ENCODE data around the gene RARB. TPM values are rescaled to one million over a fixed set of nuclear protein-coding genes. Genes with fewer than 3 reads are reported as not detected.

The RARB gene
- total RNA-seq (2011; cell fraction: chromatin; rRNA removed; ENCODE audit: low replicate concordance) = 0.39 and 1.2 TPM in 2 replicates
- total RNA-seq (2011; cell fraction: nucleolus; rRNA removed) = 0.13 and 0.67 TPM in 2 replicates
- total RNA-seq (2011; cell fraction: nucleoplasm; rRNA removed) = 0.22 and 0.23 TPM in 2 replicates
- 0.12 and 0.18 TPM in 2 replicates for total RNA-seq (2014; rRNA removed)
- total RNA-seq (2014; rRNA removed; fragmentation: Illumina TruSeq; extraction: Trizol) = 0.26 and 0.29 TPM in 2 replicates
- 0.40 and 0.72 TPM in 2 replicates for total RNA-seq (2015; rRNA removed; fragmentation: Illumina TruSeq; extraction: Trizol)
- 0.16 and 0.29 TPM in 2 replicates for total RNA-seq (2021)
- polyA plus RNA-seq (2011; rRNA removed) = 1.3 TPM in 1 of 2 replicates, not detected in the other
- polyA plus RNA-seq (2011; cell fraction: cytosol; rRNA removed) = 0.03 and 1.2 TPM in 2 replicates
- polyA plus RNA-seq (2011; cell fraction: nucleus; rRNA removed) = 1.5 TPM in 1 of 2 replicates, not detected in the other
- 0.33 and 0.69 TPM in 2 replicates for polyA plus RNA-seq (2012)
- 0.25 and 0.28 TPM in 2 replicates for polyA plus RNA-seq (2014; fragmentation: Illumina TruSeq; extraction: Trizol)
- polyA plus RNA-seq (2014; fragmentation: Nextera tagmentation; extraction: Ambion mirVana) = under 1 TPM; 0.25 to 0.27 TPM
- 0.15 and 0.18 TPM in 2 replicates for polyA plus RNA-seq (2014; rRNA removed)
- 2.7 TPM in 1 of 2 replicates, not detected in the other for polyA minus RNA-seq (2011; rRNA and poly(A)+ RNA removed)
- 0.95 TPM in 1 of 2 replicates, not detected in the other for polyA minus RNA-seq (2011; cell fraction: cytosol; rRNA and poly(A)+ RNA removed)
- 3.0 TPM in 1 of 2 replicates, not detected in the other for polyA minus RNA-seq (2011; cell fraction: nucleus; rRNA and poly(A)+ RNA removed)
- percentile 26 among the genes with signal in this experiment for Bru-seq, nascent RNA
- BruChase-seq, experiment 1, labeled RNA remaining after a 2-hour chase = percentile 17 among the genes with signal in this experiment
- percentile 16 among the genes with signal in this experiment for BruChase-seq, experiment 2, labeled RNA remaining after a 6-hour chase
- long read RNA-seq, experiment 1 = 0 reads
- long read RNA-seq, experiment 2 = 0 reads
- long read RNA-seq, experiment 3 = 0 reads

DNA sequence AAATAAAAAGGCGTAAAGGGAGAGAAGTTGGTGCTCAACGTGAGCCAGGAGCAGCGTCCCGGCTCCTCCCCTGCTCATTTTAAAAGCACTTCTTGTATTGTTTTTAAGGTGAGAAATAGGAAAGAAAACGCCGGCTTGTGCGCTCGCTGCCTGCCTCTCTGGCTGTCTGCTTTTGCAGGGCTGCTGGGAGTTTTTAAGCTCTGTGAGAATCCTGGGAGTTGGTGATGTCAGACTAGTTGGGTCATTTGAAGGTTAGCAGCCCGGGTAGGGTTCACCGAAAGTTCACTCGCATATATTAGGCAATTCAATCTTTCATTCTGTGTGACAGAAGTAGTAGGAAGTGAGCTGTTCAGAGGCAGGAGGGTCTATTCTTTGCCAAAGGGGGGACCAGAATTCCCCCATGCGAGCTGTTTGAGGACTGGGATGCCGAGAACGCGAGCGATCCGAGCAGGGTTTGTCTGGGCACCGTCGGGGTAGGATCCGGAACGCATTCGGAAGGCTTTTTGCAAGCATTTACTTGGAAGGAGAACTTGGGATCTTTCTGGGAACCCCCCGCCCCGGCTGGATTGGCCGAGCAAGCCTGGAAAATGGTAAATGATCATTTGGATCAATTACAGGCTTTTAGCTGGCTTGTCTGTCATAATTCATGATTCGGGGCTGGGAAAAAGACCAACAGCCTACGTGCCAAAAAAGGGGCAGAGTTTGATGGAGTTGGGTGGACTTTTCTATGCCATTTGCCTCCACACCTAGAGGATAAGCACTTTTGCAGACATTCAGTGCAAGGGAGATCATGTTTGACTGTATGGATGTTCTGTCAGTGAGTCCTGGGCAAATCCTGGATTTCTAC, at the start of gene RARB:
TSS of gene RARB (plus strand) at position 322 of the 847 bp plus-strand sequence. CDS start at position 791, 469 bp downstream.
- no peaks in the 10 kb centered on the region for H3K9me3 ChIP-seq (replicated peaks; ENCODE audit: control insufficient read depth, insufficient read depth, low read depth, low read length)
- no peaks in the 10 kb centered on the region for H3K79me2 ChIP-seq (ENCODE audit: control insufficient read depth, insufficient read depth, low read length)
- ChIA-PET CTCF (ENCODE audit: low intra/inter-chr PET ratio) (no interaction called here), POLR2A (interaction anchor here (0.7 to 1.0 kb wide), 4 partner anchors 10 to 708 kb away, joined by 3 read pairs; no protein-coding TSS in a partner anchor)
- peaks cover 16 to 17% of the 10 kb centered on the region in 2 experiments for H3K27me3 ChIP-seq (ENCODE audit: control insufficient read depth in 2 of 2, insufficient read depth in 2 of 2, low read length in 2 of 2)
- intact Hi-C loops (cut with micrococcal nuclease) (no loop called here), in situ Hi-C loops (cut with MboI) (no loop called here)
- no peaks in the 10 kb centered on the region for H4K20me1 ChIP-seq (replicated peaks; ENCODE audit: control insufficient read depth, insufficient read depth, low read length)
- H3K4me3 ChIP-seq = peak within 1 kb of the TSS; percentile 36
- ATAC-seq (peak; percentile 83), DNase-seq (ENCODE audit: extremely low read depth in 1 of 4, low spot score in 3 of 4) (peak; percentile 31 to 65 (median 47)), FAIRE-seq (no peak)
- peak within 1 kb of the TSS; percentile 66 for H2AFZ ChIP-seq (ENCODE audit: low read depth, low read length)
- no peaks in the 10 kb centered on the region for H3K9me1 ChIP-seq (ENCODE audit: control insufficient read depth, insufficient read depth, low read length)
- no peaks in the 10 kb centered on the region for H3K36me3 ChIP-seq (ENCODE audit: control insufficient read depth, insufficient read depth, low read length)
- H3K4me1 ChIP-seq (replicated peaks in 1 of 2; ENCODE audit: control insufficient read depth in 2 of 2, insufficient read depth in 2 of 2, low read length in 2 of 2) = no peaks in the 10 kb centered on the region; a peak in 1 of 5 replicates
- WGBS (ENCODE audit: insufficient coverage, low coverage, missing lambda C conversion rate) = 2% methylated on average over 27 of the region's 27 CpGs
- H3K4me2 ChIP-seq (ENCODE audit: insufficient read depth, low read length) = peak within 1 kb of the TSS; percentile 38
- H3K27ac ChIP-seq (ENCODE audit: extremely low read depth, low read depth, low read length) = no peak within 1 kb of the TSS
- no TSS peak for BruUV-seq (replicated peaks)
- peak within 1 kb of the TSS in 1 of 2 experiments; percentile 41; a peak in 1 of 4 replicates for H3K9ac ChIP-seq (ENCODE audit: insufficient read depth in 1 of 2, low read depth in 2 of 2, low read length in 2 of 2)
- TF ChIP-seq MEIS2 (IDR thresholded peaks at IDR 0.05; ENCODE audit: partially characterized antibody) (peak; percentile 89), SMARCC2 (IDR thresholded peaks at IDR 0.05; ENCODE audit: low read depth) (no peak), ZEB2 (IDR thresholded peaks at IDR 0.05) (no peak)
- TF ChIP-seq, protein P1, sequence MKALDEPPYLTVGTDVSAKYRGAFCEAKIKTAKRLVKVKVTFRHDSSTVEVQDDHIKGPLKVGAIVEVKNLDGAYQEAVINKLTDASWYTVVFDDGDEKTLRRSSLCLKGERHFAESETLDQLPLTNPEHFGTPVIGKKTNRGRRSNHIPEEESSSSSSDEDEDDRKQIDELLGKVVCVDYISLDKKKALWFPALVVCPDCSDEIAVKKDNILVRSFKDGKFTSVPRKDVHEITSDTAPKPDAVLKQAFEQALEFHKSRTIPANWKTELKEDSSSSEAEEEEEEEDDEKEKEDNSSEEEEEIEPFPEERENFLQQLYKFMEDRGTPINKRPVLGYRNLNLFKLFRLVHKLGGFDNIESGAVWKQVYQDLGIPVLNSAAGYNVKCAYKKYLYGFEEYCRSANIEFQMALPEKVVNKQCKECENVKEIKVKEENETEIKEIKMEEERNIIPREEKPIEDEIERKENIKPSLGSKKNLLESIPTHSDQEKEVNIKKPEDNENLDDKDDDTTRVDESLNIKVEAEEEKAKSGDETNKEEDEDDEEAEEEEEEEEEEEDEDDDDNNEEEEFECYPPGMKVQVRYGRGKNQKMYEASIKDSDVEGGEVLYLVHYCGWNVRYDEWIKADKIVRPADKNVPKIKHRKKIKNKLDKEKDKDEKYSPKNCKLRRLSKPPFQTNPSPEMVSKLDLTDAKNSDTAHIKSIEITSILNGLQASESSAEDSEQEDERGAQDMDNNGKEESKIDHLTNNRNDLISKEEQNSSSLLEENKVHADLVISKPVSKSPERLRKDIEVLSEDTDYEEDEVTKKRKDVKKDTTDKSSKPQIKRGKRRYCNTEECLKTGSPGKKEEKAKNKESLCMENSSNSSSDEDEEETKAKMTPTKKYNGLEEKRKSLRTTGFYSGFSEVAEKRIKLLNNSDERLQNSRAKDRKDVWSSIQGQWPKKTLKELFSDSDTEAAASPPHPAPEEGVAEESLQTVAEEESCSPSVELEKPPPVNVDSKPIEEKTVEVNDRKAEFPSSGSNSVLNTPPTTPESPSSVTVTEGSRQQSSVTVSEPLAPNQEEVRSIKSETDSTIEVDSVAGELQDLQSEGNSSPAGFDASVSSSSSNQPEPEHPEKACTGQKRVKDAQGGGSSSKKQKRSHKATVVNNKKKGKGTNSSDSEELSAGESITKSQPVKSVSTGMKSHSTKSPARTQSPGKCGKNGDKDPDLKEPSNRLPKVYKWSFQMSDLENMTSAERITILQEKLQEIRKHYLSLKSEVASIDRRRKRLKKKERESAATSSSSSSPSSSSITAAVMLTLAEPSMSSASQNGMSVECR (CRISPR knock-in tag; IDR thresholded peaks at IDR 0.05) = no peak
- TF ChIP-seq, protein P2, sequence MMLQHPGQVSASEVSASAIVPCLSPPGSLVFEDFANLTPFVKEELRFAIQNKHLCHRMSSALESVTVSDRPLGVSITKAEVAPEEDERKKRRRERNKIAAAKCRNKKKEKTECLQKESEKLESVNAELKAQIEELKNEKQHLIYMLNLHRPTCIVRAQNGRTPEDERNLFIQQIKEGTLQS (IDR thresholded peaks at IDR 0.05) = peak; percentile 56; the same call in 1 of the 2 replicates
- TF ChIP-seq, protein P2 (CRISPR knock-in tag; conservative IDR thresholded peaks at IDR 0.05) = peak; percentile 61; the same call in 1 of the 2 replicates
- TF ChIP-seq, protein P3, sequence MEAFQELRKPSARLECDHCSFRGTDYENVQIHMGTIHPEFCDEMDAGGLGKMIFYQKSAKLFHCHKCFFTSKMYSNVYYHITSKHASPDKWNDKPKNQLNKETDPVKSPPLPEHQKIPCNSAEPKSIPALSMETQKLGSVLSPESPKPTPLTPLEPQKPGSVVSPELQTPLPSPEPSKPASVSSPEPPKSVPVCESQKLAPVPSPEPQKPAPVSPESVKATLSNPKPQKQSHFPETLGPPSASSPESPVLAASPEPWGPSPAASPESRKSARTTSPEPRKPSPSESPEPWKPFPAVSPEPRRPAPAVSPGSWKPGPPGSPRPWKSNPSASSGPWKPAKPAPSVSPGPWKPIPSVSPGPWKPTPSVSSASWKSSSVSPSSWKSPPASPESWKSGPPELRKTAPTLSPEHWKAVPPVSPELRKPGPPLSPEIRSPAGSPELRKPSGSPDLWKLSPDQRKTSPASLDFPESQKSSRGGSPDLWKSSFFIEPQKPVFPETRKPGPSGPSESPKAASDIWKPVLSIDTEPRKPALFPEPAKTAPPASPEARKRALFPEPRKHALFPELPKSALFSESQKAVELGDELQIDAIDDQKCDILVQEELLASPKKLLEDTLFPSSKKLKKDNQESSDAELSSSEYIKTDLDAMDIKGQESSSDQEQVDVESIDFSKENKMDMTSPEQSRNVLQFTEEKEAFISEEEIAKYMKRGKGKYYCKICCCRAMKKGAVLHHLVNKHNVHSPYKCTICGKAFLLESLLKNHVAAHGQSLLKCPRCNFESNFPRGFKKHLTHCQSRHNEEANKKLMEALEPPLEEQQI (IDR thresholded peaks at IDR 0.05) = no peak

All from K562 (cell line).